K562 treated with DMSO at 1 percent for 4 hours (cell line): ENCODE data around the gene COG6. TPM values are rescaled to one million over a fixed set of nuclear protein-coding genes. Genes with fewer than 3 reads are reported as not detected.

ENCODE experiments used
- total RNA-seq: library from RNA; unstranded; fragments of 300-600 nt; gene quantifications from 2 replicates; pipeline ENCODE4 v1.2.3, GENCODE V29; 2022; ENCODE audit not compliant: insufficient read depth

COG6 gene
- 8.2 and 11.0 TPM in 2 replicates for total RNA-seq

DNA sequence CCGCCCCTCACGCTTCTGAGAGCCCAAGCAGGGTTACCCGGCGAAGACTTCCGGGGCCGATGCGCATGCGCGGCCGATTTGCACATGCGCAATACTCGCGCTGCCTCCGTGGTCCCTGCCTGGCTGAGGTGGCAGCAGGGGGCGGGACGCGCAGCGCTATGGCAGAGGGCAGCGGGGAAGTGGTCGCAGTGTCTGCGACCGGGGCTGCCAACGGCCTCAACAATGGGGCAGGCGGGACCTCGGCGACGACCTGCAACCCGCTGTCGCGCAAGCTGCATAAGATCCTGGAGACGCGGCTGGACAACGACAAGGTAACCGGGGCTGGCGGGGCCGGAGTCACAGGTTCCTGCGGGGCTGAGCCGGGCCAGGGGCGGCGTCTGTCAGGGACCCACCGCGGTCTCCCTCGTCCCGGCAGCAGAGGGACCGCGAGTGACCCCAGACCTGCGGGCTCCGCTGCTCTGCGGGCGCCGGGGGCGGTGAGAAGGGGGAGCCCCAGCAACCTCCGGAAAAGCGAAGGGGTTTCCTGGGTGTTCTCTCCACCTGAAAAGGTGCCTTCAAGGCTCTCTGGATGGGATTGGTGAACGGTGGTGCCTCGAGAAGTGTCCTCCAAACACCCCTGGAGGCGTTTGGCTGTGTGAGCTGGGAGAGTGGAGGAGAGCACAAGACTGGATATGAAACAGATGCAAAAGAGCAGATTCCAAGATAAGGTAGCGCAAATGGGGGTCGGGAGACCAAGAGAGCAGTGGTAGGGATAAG is at the start of gene COG6:
Gene COG6 (plus strand): TSS at position 94 of the 756 bp plus-strand sequence. CDS start 65 bp downstream, at position 159.

Other genes starting within 250 kb of the COG6 start
- not detected in 2 replicates for gene LHFPL6, start 52.5 kb upstream of the COG6 start, total RNA-seq